OCI-LY7 (cell line): ENCODE data around the gene TELO2.

Source experiments
- EZH2phosphoT487 ChIP-seq: fragments of 200-600 bp; sonication (generic); IDR thresholded peaks from 2 replicates; pipeline ENCODE4 v1.6.1; 2018; ENCODE audit warnings: low read depth, borderline replicate concordance, mild to moderate bottlenecking, mixed run types, antibody characterized with exemption, low read length, moderate library complexity, mixed read lengths
- TF ChIP-seq, protein P1 (sequence below): fragments of 200-600 bp; sonication (generic); conservative IDR thresholded peaks from 2 replicates; pipeline ENCODE4 v1.5.1; 2014; ENCODE audit warnings: mild to moderate bottlenecking, antibody characterized with exemption, low read length, moderate library complexity, mixed read lengths

DNA sequence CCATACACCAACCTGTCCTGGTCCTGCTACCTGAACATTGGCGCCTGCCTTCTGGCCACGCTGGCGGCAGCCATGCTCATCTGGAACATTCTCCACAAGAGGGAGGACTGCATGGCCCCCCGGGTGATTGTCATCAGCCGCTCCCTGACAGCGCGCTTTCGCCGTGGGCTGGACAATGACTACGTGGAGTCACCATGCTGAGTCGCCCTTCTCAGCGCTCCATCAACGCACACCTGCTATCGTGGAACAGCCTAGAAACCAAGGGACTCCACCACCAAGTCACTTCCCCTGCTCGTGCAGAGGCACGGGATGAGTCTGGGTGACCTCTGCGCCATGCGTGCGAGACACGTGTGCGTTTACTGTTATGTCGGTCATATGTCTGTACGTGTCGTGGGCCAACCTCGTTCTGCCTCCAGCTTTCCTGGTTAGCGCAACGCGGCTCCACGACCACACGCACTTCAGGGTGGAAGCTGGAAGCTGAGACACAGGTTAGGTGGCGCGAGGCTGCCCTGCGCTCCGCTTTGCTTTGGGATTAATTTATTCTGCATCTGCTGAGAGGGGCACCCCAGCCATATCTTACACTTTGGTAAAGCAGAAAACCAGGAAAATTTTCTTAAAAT, 61.8 kb downstream of the TELO2 start:
- TF ChIP-seq, protein P1, sequence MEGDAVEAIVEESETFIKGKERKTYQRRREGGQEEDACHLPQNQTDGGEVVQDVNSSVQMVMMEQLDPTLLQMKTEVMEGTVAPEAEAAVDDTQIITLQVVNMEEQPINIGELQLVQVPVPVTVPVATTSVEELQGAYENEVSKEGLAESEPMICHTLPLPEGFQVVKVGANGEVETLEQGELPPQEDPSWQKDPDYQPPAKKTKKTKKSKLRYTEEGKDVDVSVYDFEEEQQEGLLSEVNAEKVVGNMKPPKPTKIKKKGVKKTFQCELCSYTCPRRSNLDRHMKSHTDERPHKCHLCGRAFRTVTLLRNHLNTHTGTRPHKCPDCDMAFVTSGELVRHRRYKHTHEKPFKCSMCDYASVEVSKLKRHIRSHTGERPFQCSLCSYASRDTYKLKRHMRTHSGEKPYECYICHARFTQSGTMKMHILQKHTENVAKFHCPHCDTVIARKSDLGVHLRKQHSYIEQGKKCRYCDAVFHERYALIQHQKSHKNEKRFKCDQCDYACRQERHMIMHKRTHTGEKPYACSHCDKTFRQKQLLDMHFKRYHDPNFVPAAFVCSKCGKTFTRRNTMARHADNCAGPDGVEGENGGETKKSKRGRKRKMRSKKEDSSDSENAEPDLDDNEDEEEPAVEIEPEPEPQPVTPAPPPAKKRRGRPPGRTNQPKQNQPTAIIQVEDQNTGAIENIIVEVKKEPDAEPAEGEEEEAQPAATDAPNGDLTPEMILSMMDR: no peak
- TF ChIP-seq EZH2phosphoT487: no peak
